GOT3 (cell line): ENCODE data around the gene PSTK.

Experiments
- DNase-seq: peaks from one replicate; lab custom pipeline; 2025; ENCODE audit warnings: mixed read lengths; lab: John Stamatoyannopoulos, UW

PSTK gene

GRCh38 chr10:122980209-122981065 is at the start of gene PSTK:
Gene PSTK, plus strand, starts transcription at chr10:122980401. Its CDS starts 79 bp downstream, at chr10:122980480.
- peak; percentile 85 for DNase-seq

GRCh38 chr10:122931088-122931906 is 48.9 kb upstream of the PSTK start:
- DNase-seq = no peak

GRCh38 chr10:122939133-122939855 is 40.9 kb upstream of the PSTK start:
- no peak for DNase-seq

GRCh38 chr10:122939856-122940543 is 40.2 kb upstream of the PSTK start:
- no peak for DNase-seq

GRCh38 chr10:122949296-122949695 is 30.9 kb upstream of the PSTK start:
- no peak for DNase-seq

GRCh38 chr10:122953902-122954730 is 26.1 kb upstream of the PSTK start, which contains the start of gene C10orf88:
Gene C10orf88, minus strand, starts transcription at chr10:122954227. Its CDS starts 49 bp downstream, at chr10:122954178.
- peak; percentile 88 for DNase-seq

- DNase-seq = no peak
Measured at GRCh38 chr10:122954731-122955050, 25.5 kb upstream of the PSTK start.

GRCh38 chr10:122955892-122956291 is 24.3 kb upstream of the PSTK start:
- no peak for DNase-seq

GRCh38 chr10:122957474-122957873 is 22.7 kb upstream of the PSTK start:
- DNase-seq = no peak

- no peak for DNase-seq
Measured at GRCh38 chr10:122962405-122962804, 17.8 kb upstream of the PSTK start.

- DNase-seq = no peak
Measured at GRCh38 chr10:122966879-122967278, 13.3 kb upstream of the PSTK start.

GRCh38 chr10:122968698-122969097 is 11.5 kb upstream of the PSTK start:
- no peak for DNase-seq

GRCh38 chr10:122974023-122974422 is 6.2 kb upstream of the PSTK start:
- no peak for DNase-seq

- no peak for DNase-seq
Measured at GRCh38 chr10:122974543-122975064, 5.6 kb upstream of the PSTK start.

- DNase-seq = no peak
Measured at GRCh38 chr10:122981066-122981464, 864 bp downstream of the PSTK start.

- DNase-seq = no peak
Measured at GRCh38 chr10:122983898-122984297, 3.7 kb downstream of the PSTK start.

- DNase-seq = no peak
Measured at GRCh38 chr10:122984708-122985107, 4.5 kb downstream of the PSTK start.

GRCh38 chr10:122986335-122986734 is 6.1 kb downstream of the PSTK start:
- no peak for DNase-seq

- no peak for DNase-seq
Measured at GRCh38 chr10:122988501-122988900, 8.3 kb downstream of the PSTK start.

- no peak for DNase-seq
Measured at GRCh38 chr10:122990278-122990677, 10.1 kb downstream of the PSTK start.
